Dedifferentiated amniotic fluid mesenchymal stem cell (primary cell): ENCODE results near the gene AIG1.
"Not testable (repeated sequence)": the region's sequence is repeated elsewhere in the genome, so short reads cannot be mapped to it uniquely, and the experiment has no call there.

Source experiments
- DNase-seq: peaks from one replicate; pipeline ENCODE4 v3.0.0-alpha.2; 2016; ENCODE audit errors: extremely low spot score

The AIG1 gene

DNA sequence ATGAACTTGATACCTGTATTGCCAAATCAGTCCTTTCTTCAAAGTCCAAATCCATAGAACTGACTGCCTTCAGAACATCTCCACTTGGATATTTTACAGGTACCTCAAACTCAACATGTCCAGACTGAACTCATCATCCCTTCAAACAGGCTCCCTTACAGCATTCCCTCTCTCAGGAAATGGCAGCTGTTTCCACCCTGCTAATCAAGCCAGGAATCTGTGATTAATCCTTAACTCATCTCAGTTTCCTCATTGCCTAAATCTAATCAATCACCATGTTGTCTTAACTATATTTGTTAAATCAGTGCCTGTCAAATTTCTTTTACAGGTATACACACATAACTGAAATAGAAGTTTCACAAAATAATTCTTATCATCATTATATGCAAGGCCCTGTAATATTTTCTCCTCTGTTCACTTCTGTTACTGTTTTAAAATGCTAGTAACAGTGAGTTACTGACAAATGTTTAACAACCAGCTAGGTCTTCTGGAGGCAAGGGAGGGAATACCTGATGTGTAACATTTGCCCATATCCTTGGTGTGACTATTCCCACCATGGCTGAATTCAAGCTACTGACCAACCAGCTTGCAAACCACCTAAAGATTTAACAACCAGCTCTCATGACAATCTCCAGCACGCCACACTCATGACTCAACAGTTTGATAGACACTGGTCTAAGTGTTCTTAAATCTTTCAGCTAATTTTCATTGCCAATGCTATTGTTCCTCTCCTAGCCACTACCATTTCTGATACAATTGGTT lies 264.9 kb downstream of the AIG1 start:
- no peak for DNase-seq

DNA sequence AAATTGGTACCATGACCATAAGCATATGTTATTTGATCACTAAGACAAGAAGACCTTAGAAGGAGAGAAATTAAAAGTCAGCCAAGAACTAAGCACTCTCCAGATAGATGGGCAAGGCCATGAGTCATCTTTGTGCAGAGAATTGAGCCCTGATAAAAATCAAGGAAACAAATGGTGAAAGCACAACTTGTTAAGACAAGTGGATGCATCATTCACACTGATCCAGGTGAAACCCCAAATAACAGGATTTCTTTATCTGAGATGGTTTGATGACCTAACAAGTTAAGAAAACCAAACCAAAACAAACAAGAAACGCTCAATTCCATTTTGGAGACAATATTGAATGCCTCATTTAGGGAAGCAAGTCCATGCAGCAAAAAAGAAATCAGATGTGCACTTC lies 268.2 kb downstream of the AIG1 start:
- DNase-seq, result no peak

DNA sequence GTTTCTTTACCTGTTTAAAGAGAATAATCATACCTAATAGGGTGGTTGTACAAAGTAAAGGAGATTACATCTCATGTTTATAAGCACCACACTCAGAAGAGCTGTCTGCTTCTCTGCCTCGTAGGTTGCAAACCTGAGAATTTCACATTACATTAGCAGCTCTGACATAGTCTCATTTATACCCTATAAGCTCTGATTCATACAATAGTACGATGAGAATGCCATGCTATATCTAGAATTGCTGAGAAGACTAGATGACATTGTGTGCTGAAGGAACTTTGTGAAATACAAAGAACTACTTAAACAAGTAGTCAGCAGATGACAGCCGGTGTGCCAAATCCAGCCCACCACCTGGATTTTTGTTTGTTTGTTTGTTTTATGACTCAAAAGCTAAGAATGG lies 268.6 kb downstream of the AIG1 start:
- DNase-seq, result no peak

DNA sequence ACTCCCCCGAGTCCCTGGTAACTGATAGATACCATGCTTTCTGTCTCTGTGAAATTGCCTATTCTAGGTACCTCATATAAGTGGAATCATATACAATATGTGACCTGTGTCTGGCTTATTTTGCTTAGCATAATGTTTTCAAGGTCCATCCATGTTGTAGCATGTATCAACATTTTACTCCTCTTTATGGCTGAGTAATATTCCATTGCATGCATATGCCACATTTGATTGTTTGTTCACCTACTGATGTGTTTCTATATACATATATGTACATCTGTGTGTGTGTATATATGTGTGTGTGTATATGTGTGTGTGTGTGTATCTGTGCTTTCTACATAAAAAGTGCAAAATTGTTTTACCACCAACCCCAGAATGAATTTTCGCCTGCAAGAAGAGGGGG lies 270.7 kb downstream of the AIG1 start:
- no peak for DNase-seq

DNA sequence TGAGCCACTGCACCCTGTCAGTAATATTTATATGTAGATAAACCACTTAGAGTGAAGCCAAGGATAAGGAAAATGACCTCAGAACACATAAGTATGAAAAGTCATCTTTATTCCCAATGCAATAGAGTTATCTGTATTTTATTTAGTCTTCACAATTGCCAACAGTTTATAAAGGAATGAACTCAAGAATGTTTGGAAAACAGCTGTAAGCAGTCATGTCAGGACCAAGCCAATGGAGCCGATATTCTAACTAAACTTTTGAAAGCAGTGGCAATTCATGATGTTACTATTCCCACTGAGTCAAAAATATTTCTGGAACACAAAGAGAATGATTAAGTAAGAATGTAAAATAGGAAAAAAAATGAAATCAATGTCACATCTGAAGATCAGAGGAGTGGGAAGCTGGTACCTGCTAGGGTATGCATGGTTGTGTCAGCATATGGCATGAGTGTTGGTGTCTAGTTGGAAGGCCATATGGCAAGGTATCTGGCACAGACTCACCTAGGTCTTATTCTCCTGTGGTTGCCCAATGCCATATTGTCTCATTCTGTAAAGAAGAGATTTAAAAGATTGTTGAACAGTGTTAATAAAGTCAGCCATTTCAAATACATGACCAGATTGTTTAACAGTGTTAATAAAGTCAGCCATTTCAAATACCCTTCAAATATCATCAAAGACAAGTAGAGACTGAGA lies 271.6 kb downstream of the AIG1 start:
- DNase-seq, result no peak

DNA sequence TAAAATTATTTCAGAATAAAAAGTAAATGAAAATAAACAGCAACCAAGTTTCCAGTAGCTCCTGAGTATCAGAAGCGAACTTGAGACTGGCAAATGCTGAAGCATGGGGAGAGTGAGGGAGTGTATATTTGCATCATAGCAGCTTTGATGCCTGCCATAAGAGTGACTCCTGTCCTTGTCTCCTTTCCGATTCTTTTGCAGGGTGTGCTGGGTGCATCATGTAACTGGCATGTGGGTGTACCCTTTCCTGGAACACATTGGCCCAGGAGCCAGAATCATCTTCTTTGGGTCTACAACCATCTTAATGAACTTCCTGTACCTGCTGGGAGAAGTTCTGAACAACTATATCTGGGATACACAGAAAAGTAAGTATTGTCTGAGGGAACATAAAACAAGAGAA lies 272.4 kb downstream of the AIG1 start:
- DNase-seq, result no peak

DNA sequence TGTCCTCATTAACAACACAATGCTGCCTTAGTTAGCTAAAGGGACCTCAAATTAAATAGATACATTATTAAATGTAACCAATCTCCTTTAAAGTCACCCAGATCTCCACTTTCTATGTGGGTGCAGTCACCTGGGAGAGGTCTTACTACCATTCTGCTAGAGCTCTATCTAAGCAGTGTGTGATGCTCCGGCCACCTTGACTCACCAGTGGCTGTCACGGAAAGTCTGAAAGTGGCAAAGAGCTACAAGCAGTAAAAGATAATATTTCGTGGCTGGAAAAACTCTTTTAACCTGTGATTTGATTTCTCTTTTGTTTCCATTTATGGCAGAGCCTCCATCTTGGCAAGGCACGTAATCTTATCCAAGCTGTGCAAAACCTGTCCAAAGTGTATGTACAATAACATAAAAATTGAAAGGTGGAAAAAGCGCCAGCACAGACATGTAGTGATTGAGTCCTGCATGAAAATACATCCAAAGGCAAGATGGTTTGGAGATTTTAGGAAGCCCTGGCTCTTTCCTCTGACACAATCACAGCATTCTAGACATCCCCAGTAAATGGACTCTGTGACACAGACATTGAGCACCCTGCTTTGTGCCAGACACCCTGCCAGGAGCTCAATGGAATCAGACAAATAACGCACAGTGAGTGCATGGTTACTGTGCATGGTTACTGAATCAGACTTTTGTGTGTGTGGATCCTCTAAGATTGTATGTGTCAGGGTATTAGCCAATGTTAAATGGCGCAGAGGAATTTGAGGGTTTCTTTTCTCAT lies 273.2 kb downstream of the AIG1 start:
- DNase-seq, result no peak

DNA sequence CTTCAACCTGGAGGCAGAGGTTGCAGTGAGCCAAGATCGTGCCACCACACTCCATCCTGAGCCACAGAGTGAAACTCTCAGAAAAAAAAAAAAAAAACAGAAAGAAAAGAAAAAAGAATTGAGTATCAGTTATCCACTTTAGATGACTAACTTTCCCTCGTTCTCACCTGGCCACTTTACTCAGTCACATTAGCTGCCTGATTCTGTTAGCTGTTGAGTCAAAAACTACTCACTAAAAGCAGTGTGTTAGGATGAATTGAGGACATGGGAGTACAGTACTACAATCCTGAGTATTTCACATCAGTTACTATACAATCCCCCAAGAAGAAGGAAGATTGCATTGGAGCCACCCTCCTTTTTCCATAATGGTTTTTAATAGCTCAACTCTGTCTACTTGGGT lies 275.2 kb downstream of the AIG1 start:
- no peak for DNase-seq

DNA sequence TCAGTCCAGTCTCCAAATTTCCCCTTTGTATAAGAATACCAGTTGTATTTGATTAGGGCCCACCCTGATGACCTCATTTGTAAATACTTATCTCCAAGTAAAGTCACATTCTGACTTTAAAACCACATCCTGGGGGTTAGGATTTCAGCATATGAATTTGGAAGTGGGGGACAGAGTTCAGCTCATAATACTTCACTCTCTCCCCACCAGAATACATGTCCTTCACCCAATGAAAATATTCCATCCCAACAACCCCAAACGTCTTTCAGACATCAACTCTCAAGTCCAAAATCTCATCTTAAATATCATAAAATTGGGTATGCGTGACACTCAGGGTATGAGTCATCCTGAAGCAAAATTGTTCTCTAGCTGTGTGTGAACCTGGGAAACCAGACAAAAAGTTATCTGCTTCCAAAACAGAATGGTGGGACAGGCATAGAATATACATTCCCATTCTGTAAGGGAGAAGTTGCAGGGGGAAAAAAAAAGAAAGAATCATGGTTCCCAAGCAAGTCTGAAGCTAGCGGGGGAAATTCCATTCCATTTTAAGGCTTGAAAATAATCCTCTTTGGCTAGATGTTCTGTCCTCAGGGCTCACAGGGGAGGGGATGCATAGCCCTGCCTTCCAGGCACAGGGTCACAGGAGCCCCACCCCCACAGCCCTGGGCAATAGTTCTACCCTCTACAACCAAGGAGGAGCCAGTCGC lies 275.9 kb downstream of the AIG1 start:
- peak; percentile 57 for DNase-seq

DNA sequence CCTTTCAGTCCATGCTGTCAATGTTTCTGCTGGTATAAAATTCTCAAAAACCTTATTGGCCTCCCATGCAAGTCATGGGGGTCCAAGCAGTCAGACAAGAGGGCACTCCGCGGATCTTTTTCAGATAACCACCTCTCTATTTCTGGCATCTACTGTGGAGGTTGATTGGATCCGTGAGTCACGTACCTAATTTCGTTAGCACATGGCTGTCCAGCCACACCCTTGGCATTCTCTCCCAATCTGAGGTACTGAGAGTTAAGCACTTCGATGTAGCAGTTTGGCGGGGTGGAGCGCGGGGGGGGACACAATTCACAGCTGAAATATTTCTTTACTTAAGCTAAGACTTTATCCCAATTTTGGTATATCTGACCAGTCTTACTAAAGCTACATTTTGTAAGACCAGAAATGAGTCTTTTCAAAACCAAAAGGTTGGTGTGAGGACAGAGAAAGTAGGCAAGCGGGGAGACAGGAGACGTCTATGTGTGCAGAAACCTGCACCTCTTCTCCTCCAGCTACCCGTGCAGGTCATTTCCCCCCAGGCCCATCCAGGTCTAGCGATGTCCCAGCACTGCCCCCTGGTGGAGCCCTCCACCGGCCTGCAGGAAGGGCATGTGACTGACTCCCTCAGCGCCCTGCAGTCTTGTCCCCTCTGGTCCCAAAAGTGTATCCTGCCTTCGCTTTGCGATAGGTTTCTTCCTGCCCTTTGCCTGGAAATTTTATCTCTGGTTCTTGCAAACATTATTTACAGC lies 276.7 kb downstream of the AIG1 start:
- no peak for DNase-seq

DNA sequence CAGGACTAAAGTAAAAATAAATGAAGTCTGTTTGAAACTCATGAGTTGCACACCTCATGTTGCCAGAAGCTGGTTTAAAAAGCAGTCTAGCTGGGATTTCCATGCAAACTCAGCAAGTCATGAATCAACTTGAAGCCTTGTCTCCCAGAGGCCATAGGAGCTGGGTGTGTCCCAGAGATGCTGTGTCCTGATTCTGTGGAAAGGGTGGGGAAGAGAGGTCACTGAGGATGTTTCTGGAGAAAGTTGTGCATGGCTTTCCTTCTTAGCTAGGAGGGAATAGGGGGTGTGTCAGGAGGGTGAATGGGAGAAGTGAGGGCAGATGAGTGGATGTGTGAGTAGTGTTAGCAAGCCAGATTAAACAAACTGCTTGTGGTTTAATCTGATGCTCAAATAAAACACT lies 278.5 kb downstream of the AIG1 start:
- DNase-seq, result no peak

DNA sequence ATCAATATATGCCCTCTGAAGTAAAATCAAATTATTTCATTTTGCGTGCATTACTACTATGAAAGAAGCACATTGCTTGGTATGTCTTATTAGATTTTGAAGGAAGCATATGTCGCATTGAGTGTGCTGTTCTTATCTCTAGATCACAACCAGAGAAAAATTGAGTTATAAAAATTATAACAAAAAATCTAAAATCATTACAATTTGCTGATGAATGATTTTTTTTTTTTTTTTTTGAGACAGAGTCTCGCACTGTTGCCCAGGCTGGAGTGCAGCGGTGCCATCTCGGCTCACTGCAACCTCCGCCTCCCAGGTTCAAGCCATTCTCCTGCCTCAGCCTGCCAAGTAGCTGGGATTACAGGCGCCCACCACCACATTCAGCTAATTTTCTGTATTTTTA lies 284.8 kb downstream of the AIG1 start:
- DNase-seq, result not testable (repeated sequence)

DNA sequence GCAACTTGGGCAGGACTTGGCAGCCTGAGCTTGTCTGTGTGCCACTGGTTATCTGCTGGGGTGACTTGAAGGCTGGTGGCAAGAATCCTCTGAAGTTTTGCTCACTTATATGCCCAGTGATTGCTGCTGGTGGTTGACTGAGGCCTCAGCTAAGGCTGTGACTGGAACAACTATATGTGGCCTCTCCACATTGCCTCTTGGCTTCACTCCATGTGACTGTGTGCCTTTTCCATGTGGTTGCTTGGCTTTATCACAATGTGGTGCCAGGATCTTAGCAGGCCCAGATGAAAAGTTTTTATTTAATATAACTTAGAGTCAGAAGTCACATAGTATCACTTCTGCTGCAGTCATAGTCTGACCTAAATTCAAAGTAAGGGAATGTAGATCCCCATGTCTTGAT lies 285.3 kb downstream of the AIG1 start:
- DNase-seq, result no peak

DNA sequence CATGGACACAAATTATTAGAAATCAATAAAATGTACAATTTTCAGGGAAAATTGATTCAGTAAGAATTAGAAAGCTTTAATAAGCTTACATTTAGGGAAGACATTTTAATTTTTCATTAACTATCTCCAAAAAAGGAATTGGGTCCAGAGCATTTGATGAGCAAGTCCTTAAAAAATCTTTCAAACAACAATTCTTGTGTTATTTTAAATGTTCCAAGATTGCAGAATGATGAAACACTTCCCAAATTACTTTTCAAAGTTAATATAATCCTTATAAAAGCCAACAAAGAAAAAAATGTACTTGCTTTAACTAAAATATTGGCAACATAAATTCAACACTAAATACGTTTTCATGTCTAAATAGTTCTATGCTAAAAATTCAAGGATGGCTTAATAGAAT lies 287.8 kb downstream of the AIG1 start:
- peak; percentile 39 for DNase-seq

DNA sequence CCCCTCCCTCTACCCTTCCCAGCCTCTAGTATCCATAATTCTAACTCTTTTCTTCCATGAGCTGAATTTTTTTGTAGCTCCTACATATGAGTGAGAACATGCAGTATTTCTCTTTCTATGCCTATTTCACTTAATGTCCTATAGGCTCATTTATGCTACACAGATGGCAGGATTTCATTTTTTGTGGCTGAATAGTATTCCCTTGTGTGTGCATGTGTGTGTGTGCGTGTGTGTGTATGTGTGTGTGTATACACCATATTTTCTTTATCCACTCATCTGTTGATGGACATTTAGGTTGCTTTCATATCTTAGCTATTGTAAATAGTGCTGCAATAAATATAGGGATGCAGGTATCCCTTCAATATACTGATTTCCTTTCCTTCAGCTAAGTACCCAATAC lies 288.8 kb downstream of the AIG1 start:
- DNase-seq, result no peak

DNA sequence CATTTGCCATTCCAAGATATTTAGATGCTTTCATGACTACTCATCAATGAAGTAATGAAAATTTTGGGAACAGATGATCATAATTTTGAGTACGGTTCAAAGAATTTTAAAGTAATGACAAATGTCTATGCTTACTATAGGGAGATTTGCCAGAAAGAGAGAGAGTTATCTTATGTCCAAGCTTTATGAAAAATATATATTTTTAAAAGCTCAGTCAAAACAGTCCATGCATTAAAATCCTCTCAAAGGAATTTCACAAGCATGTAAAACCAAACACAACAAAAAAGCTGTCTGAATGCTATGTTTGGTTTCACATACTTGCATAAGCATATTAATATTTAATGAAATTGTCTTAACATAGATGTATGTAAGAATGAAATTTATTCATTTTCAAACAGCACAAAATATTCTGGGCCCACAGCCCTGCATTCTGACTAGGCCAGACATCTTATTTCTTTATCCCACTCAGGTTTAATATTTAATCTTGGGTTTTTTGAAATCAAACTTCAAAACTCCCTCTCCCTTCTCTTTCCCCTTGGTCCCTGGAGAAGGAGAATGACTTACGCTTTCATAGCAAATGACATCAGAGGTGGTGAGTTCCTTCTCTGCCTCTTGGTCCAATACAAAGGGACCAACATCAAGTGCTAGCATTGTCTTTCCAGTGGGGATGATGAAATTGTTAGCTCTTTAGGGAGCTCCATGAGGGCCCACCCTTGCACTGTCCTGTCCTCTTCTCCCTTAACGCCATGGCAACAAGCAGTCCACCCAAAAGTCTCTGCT lies 295.6 kb downstream of the AIG1 start:
- DNase-seq, result no peak

DNA sequence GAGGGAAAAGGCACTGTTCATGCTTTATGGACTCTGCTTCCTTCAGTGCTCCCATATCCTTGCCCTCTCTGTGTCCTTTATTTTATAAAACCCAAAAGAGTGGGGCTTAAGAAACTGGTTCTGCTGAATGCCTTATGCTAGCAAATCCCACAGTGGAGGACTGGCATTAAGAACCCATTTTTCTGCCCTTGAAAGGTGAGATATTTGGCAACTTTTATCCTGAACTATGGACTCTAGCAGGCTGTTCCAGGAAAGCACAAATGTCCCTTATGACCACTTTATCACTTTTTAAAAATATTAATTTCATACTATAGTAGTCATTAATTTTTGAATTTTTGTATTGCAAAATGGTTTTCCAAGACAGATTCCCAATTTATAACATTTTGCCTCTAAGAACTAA lies 296.5 kb downstream of the AIG1 start:
- no peak for DNase-seq

DNA sequence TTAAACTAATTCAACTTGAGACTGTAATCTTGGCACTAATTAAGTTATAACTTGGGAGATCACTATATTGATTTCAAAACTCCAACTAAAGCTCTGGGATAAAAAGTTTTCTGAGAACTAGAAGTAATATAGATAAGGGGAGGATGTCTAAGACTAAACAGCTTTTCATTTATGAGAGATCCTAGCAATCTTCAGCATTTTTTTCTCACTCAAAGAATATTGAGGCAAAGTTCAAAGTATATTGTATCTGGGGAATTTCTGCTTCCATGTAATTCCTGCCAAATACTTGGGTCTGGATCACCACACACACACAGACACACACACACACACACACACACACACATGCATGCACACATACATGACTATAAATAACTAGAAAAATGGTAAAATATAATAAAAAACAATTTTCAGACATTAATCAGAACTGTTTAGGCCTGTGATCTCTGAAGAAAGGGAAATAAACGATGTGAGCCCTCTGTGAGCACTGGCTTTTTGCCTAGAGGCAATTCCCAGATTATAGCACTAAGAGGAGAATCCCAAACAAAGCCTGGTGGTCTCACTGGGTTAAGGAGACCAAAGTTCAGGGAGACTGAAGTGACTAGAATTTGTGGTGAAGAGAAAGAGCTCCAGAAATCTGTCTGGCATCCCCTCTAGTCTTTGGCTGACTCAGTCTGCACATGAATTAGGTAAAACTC lies 297.0 kb downstream of the AIG1 start:
- no peak for DNase-seq

DNA sequence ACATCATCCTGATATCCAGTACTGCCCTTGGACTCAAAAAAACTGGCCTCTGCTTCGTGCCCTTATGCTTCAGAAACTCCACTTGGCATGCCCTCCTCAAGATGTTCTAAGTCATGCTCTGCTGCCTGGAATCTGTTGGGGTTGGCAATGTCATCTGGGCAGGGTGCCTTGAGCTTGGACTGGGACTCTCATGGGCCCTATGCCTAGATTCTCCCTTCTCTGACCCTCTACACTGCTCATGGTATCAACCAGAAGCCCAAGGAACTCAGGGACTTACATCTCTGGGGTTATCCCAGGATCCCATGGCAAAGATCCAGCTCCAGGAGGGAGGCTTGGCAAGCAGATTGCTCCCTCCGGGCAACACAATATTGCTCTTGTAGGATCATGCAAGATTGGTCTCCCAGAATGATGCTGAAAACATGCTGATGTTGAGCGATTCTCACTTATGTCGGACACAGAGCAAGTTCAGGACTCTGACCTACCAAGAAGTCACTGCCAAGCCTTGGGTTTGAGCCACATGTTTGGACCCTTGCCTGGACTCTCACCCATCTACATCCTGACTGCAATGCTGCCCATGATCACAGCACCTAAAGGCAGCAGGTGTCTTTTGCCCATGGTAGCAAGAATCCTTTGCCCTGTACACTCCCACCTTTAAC lies 301.0 kb downstream of the AIG1 start:
- DNase-seq, result no peak

DNA sequence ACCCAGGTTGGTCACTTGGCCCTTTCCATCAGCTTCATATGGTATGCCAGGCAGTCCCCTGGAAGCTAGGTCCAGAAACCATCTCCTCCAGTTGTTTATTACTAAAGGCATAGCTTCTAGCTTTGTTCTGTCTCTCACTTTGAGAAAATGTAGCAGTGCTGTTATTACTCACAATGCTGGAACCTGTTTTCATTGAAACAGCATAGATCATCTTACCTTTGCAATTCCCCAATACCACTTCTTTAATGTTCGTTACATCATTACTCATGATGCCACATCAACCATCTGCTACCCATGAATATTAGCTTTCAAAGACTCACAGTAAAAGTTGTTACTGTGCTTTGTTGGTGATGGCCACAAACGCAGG lies 301.5 kb downstream of the AIG1 start:
- no peak for DNase-seq
